T-helper 22 cell (primary cell): ENCODE results near the gene PTPRE.
"Not testable (repeated sequence)": the region's sequence is repeated elsewhere in the genome, so short reads cannot be mapped to it uniquely, and the experiment has no call there.

Experiments
- DNase-seq: peaks from one replicate; pipeline ENCODE4 v3.0.0-alpha.2; 2020; ENCODE audit warnings: low read depth

The PTPRE gene

GRCh38 chr10:128072941-128073645, 166.2 kb downstream of the PTPRE start:
- DNase-seq = no peak

- DNase-seq = no peak
Measured at GRCh38 chr10:128073890-128074289, 167.0 kb downstream of the PTPRE start.

- no peak for DNase-seq
Measured at GRCh38 chr10:128074589-128074988, 167.7 kb downstream of the PTPRE start.

GRCh38 chr10:128077155-128077875, 170.4 kb downstream of the PTPRE start:
- DNase-seq = no peak

GRCh38 chr10:128078136-128078969, 171.4 kb downstream of the PTPRE start:
- DNase-seq = no peak

- DNase-seq = no peak
Measured at GRCh38 chr10:128080231-128080630, 173.3 kb downstream of the PTPRE start.

- DNase-seq = no peak
Measured at GRCh38 chr10:128080641-128081040, 173.7 kb downstream of the PTPRE start.

GRCh38 chr10:128081222-128081621, 174.3 kb downstream of the PTPRE start:
- DNase-seq = no peak

- no peak for DNase-seq
Measured at GRCh38 chr10:128081720-128082119, 174.8 kb downstream of the PTPRE start.

- DNase-seq = no peak
Measured at GRCh38 chr10:128083191-128083895, 176.4 kb downstream of the PTPRE start.

GRCh38 chr10:128084364-128084763, 177.5 kb downstream of the PTPRE start:
- DNase-seq = no peak

GRCh38 chr10:128084991-128085390, 178.1 kb downstream of the PTPRE start:
- DNase-seq = no peak

- no peak for DNase-seq
Measured at GRCh38 chr10:128086003-128086863, 179.3 kb downstream of the PTPRE start.

- no peak for DNase-seq
Measured at GRCh38 chr10:128087146-128087883, 180.4 kb downstream of the PTPRE start.

- DNase-seq = no peak
Measured at GRCh38 chr10:128087884-128088709, 181.2 kb downstream of the PTPRE start.

GRCh38 chr10:128091636-128092210, 184.8 kb downstream of the PTPRE start:
- no peak for DNase-seq

GRCh38 chr10:128092454-128092853, 185.6 kb downstream of the PTPRE start:
- DNase-seq = no peak

- not testable (repeated sequence) for DNase-seq
Measured at GRCh38 chr10:128094596-128094995, 187.7 kb downstream of the PTPRE start.
